GM12878 (cell line): Measurements from ENCODE around the gene TROAP. TPM values are rescaled to one million over a fixed set of nuclear protein-coding genes. Genes with fewer than 3 reads are reported as not detected.

ENCODE experiments used
- ATAC-seq: fragments of 200-7000 bp; cut with Tn5 transposase; 3 replicates; pipeline ENCODE4 v1.9.1; 2020; ENCODE audit warnings: mild to moderate bottlenecking, moderate library complexity
- BruUV-seq: library from RNA; stranded (reverse); fragments of 400-500 nt; replicated peaks from 2 replicates; lab custom pipeline; 2021; lab: Mats Ljungman, UMichigan
- CTCF ChIA-PET: fragments of 300-600 bp; sonication (Branson Sonifier 250); formaldehyde crosslinking; extraction: SDS; loops from one replicate; lab custom pipeline; 2021; ENCODE audit warnings: inconsistent platforms; lab: Yijun Ruan, JAX
- POLR2A ChIA-PET: fragments of 350-600 bp; formaldehyde crosslinking; extraction: SDS; loops from one replicate; lab custom pipeline; 2021; ENCODE audit warnings: inconsistent platforms; lab: Charles Lee
- RAD21 ChIA-PET: fragments of 300-600 bp; sonication (Branson Sonifier 250); formaldehyde crosslinking; loops from one replicate; lab custom pipeline; 2023; ENCODE audit warnings: antibody characterized with exemption; ENCODE audit not compliant: unreplicated experiment; lab: Charles Lee
- SMC1A ChIA-PET: fragments of 300-600 bp; sonication (Branson Sonifier 250); formaldehyde crosslinking; loops from one replicate; lab custom pipeline; 2023; ENCODE audit not compliant: unreplicated experiment, uncharacterized antibody; lab: Charles Lee
- DNase-seq: peaks from one replicate; pipeline ENCODE4 v3.0.0-alpha.2; 2011; ENCODE audit warnings: low read depth, low spot score
- FAIRE-seq: peaks from 3 replicates; lab custom pipeline; 2011; peaks lifted over from hg19 to GRCh38; lab: Jason Lieb, UNC
- H2AFZ ChIP-seq: 2 replicates; pipeline ENCODE4 v1.6.0; 2011; ENCODE audit warnings: low read depth, low read length, control low read depth; ENCODE audit not compliant: control insufficient read depth
- H3K27ac ChIP-seq: 2 replicates; pipeline ENCODE4 v1.5.1; 2011; ENCODE audit warnings: control low read depth; ENCODE audit not compliant: control insufficient read depth, insufficient read depth
- H3K27me3 ChIP-seq, 2 experiments: replicated peaks in 1 of 2; 2 replicates each; pipeline versions ENCODE4 v1.6.0 to v1.6.1; 2011; ENCODE audit warnings: low read length in 1 of 2; ENCODE audit not compliant: control insufficient read depth in 2 of 2, insufficient read depth in 2 of 2
- H3K36me3 ChIP-seq, 2 experiments: 2 replicates each; pipeline ENCODE4 v1.5.1; 2011; ENCODE audit warnings: low read length in 1 of 2; ENCODE audit not compliant: control insufficient read depth in 2 of 2, insufficient read depth in 2 of 2
- H3K4me1 ChIP-seq: 2 replicates; pipeline ENCODE4 v1.6.1; 2011; ENCODE audit warnings: mild to moderate bottlenecking, low read length, moderate library complexity, mixed read lengths; ENCODE audit not compliant: control insufficient read depth, insufficient read depth
- H3K4me2 ChIP-seq: 2 replicates; pipeline ENCODE4 v1.6.0; 2011; ENCODE audit warnings: control low read depth; ENCODE audit not compliant: control insufficient read depth, insufficient read depth
- H3K4me3 ChIP-seq: fragments of 200-600 bp; sonication (generic); 2 replicates; pipeline ENCODE4 v1.5.1; 2016
- H3K79me2 ChIP-seq: 2 replicates; pipeline ENCODE4 v1.6.0; 2011; ENCODE audit warnings: low read length; ENCODE audit not compliant: control insufficient read depth, insufficient read depth
- H3K9ac ChIP-seq: 2 replicates; pipeline ENCODE4 v1.8.0; 2011; ENCODE audit warnings: low read length, control low read depth, mixed read lengths; ENCODE audit not compliant: control insufficient read depth, insufficient read depth
- H3K9me3 ChIP-seq: replicated peaks from 3 replicates; pipeline ENCODE4 v1.5.1; 2011; ENCODE audit warnings: mild to moderate bottlenecking, low read length; ENCODE audit not compliant: control insufficient read depth, insufficient read depth
- H4K20me1 ChIP-seq: 2 replicates; pipeline ENCODE4 v1.6.0; 2011; ENCODE audit not compliant: control insufficient read depth, insufficient read depth
- CHD1 ChIP-seq: IDR thresholded peaks from 2 replicates; pipeline ENCODE4 v1.6.1; 2012; ENCODE audit warnings: low read depth, low read length, improper control_type of control experiment
- RELA ChIP-seq: fragments of 450-650 bp; IDR thresholded peaks from 2 replicates; pipeline ENCODE4 v1.8.0; 2014; ENCODE audit warnings: borderline replicate concordance; ENCODE audit not compliant: partially characterized antibody
- TBL1XR1 ChIP-seq: IDR thresholded peaks from 2 replicates; pipeline ENCODE4 v1.6.1; 2012; ENCODE audit warnings: low read depth, low read length, improper control_type of control experiment
- WGBS: methylation state at CpG from one replicate; pipeline ENCODE4 v1.1.6; 2016; ENCODE audit warnings: low lambda C conversion rate; ENCODE audit not compliant: insufficient replicate concordance, insufficient coverage; ENCODE audit errors: missing lambda C conversion rate; 5-methylcytosine and 5-hydroxymethylcytosine counted together
- in situ Hi-C: fragments of 300-500 bp; cut with MboI; formaldehyde crosslinking; loops from 9 replicates; pipeline ENCODE4 v1.14.3; 2018; ENCODE audit warnings: mixed read lengths
- intact Hi-C: fragments of 100-400 bp; cut with micrococcal nuclease; formaldehyde crosslinking; loops from one replicate; pipeline ENCODE4 v1.14.2; 2022; ENCODE audit not compliant: unreplicated experiment
- polyA plus RNA-seq, 11 experiments: library from polyadenylated mRNA; depleted of rRNA in 4 of 11; unstranded in 6 of 11; stranded (reverse) in 5 of 11; fragments of >200 nt; fragmentation: Nextera tagmentation in 4 of 11; fragmentation: Illumina TruSeq in 1 of 11; extraction: Ambion mirVana in 4 of 11; extraction: Trizol in 1 of 11; gene quantifications; 1 replicate in 1 of 11; 2 replicates in 10 of 11; pipeline versions ENCODE4 v1.2.1 to v1.2.3, GENCODE V29; 2011 to 2016; ENCODE audit warnings: inconsistent platforms in 2 of 11, missing spikeins in 2 of 11, low read depth in 1 of 11
- total RNA-seq, 4 experiments: library from RNA; depleted of rRNA in 3 of 4; stranded (reverse); fragments of >200 nt in 3 of 4; fragmentation: Illumina TruSeq in 1 of 4; extraction: Trizol in 1 of 4; gene quantifications; 2 replicates each; pipeline versions ENCODE4 v1.2.1 to v1.2.3, GENCODE V29; 2013 to 2021

The TROAP gene
- total and polyA plus RNA-seq, 10 of the 15 experiments (the other 5 are each of a cell fraction or from before 2014, with no cell fraction given), result 26.8 to 93.7 (median 52.6) TPM

DNA sequence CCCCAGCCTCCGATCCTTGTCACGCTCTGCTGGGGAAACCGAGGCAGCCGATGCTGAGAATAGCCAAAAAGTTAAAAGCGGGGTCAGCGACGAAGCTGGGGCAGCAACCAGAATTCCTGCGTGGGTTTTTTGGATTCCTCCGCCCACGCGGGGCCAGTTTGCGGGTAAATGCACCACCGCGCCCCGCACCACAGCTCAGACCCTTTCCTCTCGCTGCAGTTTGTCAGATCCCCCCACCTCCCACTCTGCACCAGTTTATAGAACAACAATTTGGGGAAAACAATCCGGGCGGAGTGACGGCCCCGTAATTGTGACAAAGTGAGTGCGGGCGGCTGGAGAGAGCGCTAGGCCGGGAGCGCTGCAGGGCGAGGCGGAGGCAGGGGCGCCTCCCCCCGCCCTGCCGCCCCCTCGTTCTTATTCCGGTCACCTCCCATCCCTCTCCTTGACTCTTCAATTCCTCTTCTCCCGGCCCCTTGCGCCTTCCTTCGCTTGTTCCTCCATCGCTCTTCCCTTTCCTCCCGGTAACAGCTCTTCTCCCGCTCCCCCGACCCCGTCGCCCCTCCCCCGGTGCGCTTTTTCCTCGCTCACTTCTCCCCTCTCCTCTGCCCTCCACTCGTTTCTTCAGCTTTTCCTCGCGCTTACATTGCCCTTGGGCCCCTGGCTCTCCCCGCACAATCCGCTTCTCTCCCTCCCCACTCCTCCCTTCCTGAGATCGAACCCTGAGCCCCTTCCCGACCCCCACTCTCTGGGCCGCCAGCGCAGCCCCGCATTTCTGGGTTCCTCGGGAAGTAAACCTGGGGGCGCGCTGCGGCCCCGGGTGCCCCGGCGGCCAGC is 23.0 kb downstream of the TROAP start:
- peak overlapping the region; percentile 49 for H3K4me3 ChIP-seq
- no peaks in the 10 kb centered on the region; the same call in 1 of the 2 replicates for H4K20me1 ChIP-seq
- no peaks in the 10 kb centered on the region for H3K36me3 ChIP-seq
- H3K27me3 ChIP-seq, result peaks cover 18 to 33% of the 10 kb centered on the region in 2 experiments
- peaks cover 38% of the 10 kb centered on the region for H3K4me1 ChIP-seq
- WGBS, result 3% methylated on average over 44 of the region's 61 CpGs
- H3K79me2 ChIP-seq, result no peaks in the 10 kb centered on the region
- ATAC-seq (no peak), FAIRE-seq (no peak), DNase-seq (no peak)
- ChIA-PET CTCF (interaction anchor here (0.6 to 9.5 kb wide), 8 partner anchors 13 to 178 kb away, joined by 3 to 231 read pairs (median 22); partner anchors contain the start of genes PRPH and TROAP), RAD21 (interaction anchor here (1.4 to 4.5 kb wide), 6 partner anchors 12 to 57 kb away, joined by 4 to 54 read pairs (median 14); no protein-coding TSS in a partner anchor), POLR2A (interaction anchor here (0.6 to 2.0 kb wide), 3 partner anchors 21 to 75 kb away, joined by 4 to 10 read pairs (median 5); partner anchors contain the start of gene SPATS2), SMC1A (interaction anchor here (0.9 to 4.5 kb wide), 5 partner anchors 12 to 59 kb away, joined by 3 to 30 read pairs (median 12); partner anchors contain the start of gene TROAP)
- H3K9ac ChIP-seq, result no peak overlapping the region
- H3K9me3 ChIP-seq, result no peaks in the 10 kb centered on the region
- H3K4me2 ChIP-seq, result peak overlapping the region; percentile 97
- BruUV-seq, result no TSS peak
- no peak overlapping the region for H2AFZ ChIP-seq
- TF ChIP-seq CHD1 (no peak), TBL1XR1 (no peak), RELA (no peak)
- intact Hi-C loops, result no loop called here
- H3K27ac ChIP-seq, result no peak overlapping the region
- in situ Hi-C loops, result no loop called here
